Measurements from ENCODE around the gene MISP3. TPM values are rescaled to one million over a fixed set of nuclear protein-coding genes. Genes with fewer than 3 reads are reported as not detected.

The MISP3 gene
- total RNA-seq, 2 donors from 2014 or later: 1.5 to 4.1 TPM

Other genes starting within 250 kb of the MISP3 start
- 1 to 10 TPM; 1.2 to 3.6 TPM for gene NANOS3, start 195.7 kb upstream of the MISP3 start, total RNA-seq
- 10 to 100 TPM in 1 of 2 donors, 1 to 10 TPM in 1; 4.8 to 12.5 TPM for gene BRME1, start 166.7 kb upstream of the MISP3 start, total RNA-seq
- gene CC2D1A, start 166.6 kb upstream of the MISP3 start, total RNA-seq: 10 to 100 TPM; 34.6 to 35.4 TPM
- 1 to 10 TPM in 1 of 2 donors, under 1 TPM in 1; 0.90 to 1.0 TPM for gene PODNL1, start 134.4 kb upstream of the MISP3 start, total RNA-seq
- gene DCAF15, start 120.3 kb upstream of the MISP3 start, total RNA-seq: 10 to 100 TPM; 60.9 to 67.7 TPM
- gene RFX1, start 66.5 kb upstream of the MISP3 start, total RNA-seq: 10 to 100 TPM; 12.6 to 12.9 TPM
- not detected for gene RLN3, start 44.6 kb upstream of the MISP3 start, total RNA-seq
- 10 to 100 TPM; 52.1 to 53.9 TPM for gene IL27RA, start 41.0 kb upstream of the MISP3 start, total RNA-seq
- not detected for gene PALM3, start 10.7 kb upstream of the MISP3 start, total RNA-seq
- under 1 TPM in 1 of 2 donors, not detected in 1; 0.42 TPM for gene C19orf67, start 13.0 kb downstream of the MISP3 start, total RNA-seq
- gene SAMD1, start 18.0 kb downstream of the MISP3 start, total RNA-seq: 10 to 100 TPM; 62.1 to 77.5 TPM
- gene PRKACA, start 45.0 kb downstream of the MISP3 start, total RNA-seq: 10 to 100 TPM; 43.1 to 69.5 TPM
- 10 to 100 TPM; 62.6 to 73.7 TPM for gene ASF1B, start 63.8 kb downstream of the MISP3 start, total RNA-seq
- 1 to 10 TPM; 3.9 to 8.4 TPM for gene ADGRL1, start 133.4 kb downstream of the MISP3 start, total RNA-seq

Data from activated T-helper 17 cell treated with anti-CD3 and anti-CD28 coated beads, Interleukin-2, amount 50 U/mL, for 72 hours (primary cell).